Stimulated activated CD4-positive, alpha-beta T cell treated with anti-CD3 and anti-CD28 coated beads, Interleukin-4, amount 100 ng/mL, for 48 hours (primary cell): ENCODE data around the gene SRPRB.

Experiments
- DNase-seq, 2 donors: peaks; one replicate each; pipeline ENCODE4 v3.0.0-alpha.2; 2020; ENCODE audit warnings: low read depth in 2 of 2

The SRPRB gene

DNA sequence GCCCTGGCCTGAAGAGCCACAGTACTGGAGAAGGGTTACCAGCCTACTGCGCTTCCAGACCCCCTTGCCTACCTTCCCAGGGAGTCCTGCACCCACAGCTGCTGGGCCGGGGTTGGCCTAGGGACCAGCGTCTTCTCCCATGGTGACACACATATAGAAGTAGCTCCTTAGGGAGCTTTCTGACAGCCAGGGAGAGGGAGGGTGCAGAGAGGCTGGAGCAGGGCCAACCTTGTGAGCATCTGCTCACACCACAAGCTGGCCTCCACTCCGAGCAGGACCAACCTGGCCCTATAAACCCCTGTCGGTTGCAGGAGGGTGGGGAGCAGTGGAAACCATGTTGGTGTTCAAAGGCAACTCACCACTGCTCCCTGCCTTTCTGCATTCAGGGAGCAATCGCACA lies 35.2 kb downstream of the SRPRB start:
- no peak for DNase-seq

DNA sequence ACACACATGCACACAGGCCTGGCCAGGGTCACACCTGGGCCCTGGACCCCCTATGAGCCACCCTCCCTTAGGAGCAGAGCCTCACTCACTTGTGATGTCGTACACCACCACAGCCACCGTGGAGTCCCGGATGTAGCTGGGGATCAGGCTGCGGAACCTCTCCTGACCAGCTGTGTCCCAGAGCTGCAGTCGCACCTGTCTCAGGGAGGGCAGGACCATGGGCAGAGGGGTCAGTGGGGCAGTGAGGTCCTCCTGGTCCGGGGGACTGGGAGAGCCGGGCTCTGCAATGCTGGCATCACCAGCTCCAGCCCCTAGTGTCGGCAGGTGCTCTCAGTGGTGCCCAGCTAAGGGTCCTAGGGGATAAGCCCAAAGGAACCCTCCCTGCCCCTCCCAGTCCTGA lies 35.6 kb downstream of the SRPRB start:
- DNase-seq, result no peak

DNA sequence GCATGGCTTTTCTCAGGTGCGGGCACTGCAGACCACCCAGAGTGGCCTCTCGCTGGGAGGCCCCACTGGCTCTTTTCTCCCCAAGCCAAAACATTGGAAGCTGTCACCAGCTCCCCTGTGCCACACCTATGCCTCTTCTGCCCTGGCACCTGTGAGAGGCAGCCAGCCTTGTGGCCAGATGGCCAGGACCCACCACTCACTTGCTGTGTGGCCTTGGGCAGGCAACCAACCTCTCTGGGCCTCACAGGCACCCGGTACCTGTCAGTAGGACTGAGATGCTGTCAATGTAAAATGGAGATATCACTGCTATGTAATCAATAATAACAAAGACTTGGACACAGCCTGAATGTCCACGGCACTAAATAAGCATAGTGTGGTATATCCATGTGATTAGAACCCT lies 36.5 kb downstream of the SRPRB start:
- no peak for DNase-seq

DNA sequence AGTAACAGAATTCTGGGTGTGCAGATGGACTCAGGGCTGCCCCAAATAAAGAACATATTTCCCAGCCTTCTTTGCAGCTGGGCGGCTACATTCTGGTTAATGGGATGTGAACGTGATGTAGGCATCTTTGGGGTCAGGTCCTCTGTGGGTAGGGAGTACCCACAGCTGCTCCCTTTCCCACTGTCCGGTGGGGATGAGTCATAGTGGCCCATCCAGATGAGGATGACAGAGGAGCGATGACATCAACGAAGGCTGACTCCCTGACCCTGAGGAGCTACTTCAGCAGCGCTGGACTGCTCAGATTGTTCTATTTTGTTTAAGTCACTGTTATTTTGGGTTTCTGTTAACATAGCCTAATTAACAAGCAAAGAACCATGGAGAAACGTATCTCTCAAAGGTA lies 38.0 kb downstream of the SRPRB start:
- no peak for DNase-seq

DNA sequence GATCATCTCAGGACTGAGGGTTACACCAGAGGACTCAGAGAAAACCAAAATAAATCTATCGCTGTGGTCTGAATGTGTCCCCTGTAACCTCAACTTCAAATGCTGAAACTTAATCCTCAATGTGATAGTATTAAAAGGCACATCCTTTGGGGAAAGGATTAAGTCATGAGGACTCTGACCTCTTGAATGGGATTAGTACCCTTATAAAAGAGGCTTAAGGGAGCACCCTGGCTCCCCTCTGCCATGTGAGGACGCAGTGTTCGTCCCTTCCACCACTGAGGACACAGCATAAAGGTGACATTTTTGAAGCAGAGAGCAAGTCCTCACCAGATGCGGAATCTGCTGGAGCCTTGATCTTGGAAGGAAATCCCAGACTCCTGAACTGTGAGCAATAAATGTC lies 39.5 kb downstream of the SRPRB start:
- DNase-seq, result no peak

DNA sequence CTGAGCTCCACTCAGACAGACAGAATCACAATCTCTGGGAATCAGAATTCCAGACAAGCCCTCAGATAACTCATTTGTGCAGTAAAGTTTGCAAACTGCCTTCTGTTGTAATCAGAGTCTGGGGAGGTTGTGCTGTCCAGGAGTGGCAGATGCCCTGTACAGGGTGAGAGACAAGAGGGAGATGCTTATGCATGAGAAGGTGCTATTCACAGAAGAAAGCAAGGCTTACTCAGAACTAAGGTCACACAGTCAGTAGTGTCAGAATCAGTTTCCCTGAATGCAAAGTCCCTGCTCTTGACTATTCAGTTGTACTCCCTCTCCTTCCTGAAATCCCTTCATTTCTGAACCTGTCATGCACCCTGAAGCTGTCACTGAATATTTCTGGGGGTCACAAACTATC lies 43.7 kb downstream of the SRPRB start:
- DNase-seq, result no peak

DNA sequence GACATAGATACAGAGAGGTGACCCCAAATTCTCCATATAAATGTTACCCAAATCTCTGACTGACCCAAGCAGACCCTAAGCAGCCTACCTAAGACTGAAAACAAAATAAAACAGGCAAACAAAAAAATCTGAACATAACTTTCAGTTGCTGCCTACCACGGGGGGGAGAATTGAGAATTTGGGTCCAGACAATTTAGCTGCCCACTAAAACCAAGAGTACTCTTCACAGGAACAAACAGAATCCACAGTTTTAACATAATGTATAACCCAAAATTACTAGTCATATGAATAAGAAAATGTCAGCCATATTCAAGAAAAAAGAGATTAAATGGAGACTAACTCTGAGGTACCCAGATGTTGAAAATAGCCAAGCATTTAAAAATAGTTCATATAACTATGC lies 44.4 kb downstream of the SRPRB start:
- DNase-seq, result no peak

DNA sequence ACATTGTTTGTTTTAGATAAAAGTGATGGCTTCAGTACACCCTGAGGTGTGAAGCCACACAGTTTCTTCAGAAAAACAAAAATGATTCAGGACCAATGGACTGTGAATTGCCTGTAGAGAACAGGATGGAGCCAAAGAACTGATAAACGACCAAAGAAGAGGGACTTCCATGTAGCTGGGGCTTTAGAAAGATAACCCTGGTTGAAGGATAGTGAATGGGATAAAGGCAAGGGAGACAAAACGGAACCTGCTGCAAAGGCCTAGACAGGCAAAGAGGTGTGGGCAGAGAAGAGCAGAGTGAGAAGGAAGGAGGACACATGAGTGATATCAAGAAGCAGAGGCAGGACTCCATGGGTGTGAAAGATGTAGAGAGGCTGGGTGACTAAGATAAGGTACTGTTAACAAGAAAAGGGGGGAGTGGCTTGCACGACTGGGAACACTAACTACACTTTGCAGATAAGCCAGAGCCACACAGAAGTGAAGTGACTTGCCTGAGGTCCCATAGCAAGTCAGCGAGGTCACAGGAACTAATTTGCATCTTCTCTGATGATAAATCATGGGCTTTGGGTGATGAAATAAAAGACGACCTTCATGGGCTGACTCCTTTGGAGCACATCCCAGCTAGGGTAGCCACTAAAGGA lies 45.8 kb downstream of the SRPRB start:
- peak; percentile 4 for DNase-seq

DNA sequence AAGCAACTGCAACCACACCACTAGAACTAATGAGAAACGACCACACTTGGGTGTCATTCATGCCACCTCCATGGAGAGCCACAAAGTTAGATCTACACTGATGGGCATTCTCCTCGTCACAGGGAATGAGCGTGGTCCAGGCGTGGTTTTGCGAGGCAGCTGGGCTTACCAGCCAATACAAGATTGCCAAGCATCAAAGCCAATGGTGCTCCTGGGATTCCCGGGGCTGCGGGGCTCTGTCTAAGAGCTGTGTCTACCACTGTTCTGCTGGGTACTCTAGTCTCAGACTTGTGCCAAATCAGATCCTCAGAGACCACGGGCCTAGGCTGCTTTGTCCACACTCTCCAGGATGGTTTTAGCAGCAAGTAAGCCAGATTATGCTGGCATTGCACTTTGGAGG lies 46.3 kb downstream of the SRPRB start:
- DNase-seq, result no peak

DNA sequence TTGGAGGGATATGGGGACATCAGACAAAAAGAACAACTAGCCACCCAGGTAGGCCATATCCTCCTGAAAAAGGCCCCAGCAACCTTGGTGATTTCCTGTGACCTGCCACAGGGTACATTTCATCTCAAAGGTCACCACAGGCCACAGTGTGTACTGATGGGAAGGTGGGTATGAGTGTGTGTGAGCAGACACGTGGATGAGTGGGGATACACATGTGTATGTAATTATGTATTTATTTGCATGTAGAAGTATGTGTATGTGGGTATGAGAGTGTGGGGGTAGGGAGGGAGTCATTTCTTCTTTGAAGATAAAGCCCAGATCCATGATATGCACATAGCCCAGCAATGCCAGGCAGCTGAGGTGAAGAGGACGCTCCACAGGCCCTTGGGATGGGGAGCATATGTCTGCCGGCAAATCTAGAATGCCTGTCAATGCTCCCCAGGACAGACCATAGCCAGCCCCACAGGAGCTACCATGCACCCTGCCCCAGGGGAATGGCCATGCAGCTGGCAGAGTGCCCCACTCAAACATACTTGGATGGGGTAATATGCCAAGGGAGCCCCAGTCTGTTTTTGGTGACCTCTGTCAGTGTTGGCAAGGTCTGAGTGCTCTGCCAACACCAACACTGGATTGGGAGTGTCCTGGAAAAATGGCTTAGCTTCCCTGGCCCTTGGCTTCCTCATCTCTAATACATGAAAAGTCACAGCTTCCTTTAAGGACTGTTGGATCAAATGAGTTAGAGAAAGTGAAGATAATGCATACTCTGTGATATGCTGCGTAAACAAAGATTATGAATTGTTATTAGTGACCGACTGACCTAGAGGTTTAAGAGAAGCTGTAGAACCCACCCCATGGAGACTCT lies 47.7 kb downstream of the SRPRB start:
- DNase-seq, result no peak

DNA sequence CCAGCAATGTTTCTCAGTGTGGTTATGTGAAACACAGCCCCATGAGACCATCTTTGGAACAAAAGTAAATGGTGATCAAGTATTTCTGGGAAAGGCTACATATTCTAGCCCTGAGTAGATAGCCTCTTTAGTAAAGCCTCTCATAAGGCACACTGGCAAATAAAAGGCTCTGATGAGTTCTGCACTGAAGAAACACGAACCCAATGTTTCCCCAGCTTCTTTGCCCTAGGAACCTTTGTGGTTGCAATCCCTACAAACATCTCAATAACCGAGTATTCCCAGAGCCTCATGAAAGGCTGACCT lies 48.3 kb downstream of the SRPRB start:
- no peak for DNase-seq

DNA sequence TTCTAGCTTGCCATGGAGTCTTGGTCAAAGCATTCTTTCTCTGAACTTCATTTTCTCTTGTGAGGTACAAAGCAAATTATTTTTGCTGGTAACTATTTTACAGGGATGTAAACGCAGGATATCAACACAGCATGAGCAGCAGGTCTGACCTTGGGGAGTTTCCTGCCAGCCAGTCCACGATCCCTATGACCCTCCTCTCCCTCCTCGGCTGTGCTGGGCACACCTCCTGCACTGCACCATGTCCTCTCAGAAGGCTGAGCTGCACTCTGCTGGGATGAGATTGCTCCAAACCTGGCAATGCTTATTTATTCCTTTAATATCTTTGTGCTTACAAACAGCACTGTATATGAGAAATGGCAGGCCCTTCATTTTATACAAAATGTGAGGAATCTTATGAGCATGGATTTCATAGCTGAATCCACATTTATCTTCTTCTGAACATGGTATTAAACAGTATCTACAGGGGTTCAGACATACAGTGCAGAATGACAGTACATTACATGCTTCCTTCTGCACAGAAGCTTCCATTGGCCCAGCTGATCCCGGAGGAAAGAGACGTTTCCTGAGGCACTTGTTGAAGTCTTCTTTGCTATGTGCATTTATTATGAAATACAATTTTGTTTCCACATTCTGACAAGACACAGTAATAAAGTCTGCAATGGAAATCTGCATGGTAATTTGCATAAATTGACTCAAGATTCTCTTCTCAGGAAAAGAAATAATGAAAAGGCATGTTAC lies 48.8 kb downstream of the SRPRB start:
- DNase-seq, result no peak

DNA sequence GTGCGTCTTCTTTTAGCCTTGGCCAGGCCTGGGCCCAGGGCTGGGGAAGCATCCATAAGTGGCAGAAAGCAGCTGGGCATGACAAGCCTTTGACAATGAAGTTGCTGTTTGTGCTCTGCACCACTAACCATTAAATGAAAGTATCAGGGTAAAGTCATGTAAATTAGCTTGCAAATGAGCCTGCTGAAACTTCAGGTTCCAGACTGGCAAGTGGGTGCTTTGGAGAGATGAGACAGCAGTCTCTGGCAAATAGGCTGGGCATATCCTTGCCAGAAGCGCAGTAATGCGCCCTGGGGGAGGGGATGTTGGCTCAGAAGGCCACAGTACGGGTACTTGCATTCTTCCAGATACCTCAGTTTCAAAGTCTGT lies 49.4 kb downstream of the SRPRB start:
- no peak for DNase-seq

DNA sequence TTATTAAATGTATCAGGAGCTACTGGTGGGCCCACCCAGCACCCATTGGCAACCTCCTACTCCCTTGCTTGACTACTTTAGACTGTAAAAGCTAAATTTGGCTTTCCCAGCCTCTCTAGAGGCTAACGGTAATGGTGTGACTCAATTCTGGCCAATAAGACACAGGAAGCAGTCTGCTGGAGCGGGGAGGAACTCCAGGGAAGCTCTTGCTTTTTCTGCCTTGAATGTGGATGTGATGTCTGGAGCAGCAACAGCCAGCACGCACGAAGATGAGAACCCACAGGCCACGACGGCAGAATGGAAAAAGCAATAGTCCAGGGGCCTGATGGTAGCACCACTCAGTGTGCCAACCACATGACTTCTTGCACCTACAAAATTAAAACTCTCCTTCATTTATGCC lies 50.2 kb downstream of the SRPRB start:
- no peak for DNase-seq

DNA sequence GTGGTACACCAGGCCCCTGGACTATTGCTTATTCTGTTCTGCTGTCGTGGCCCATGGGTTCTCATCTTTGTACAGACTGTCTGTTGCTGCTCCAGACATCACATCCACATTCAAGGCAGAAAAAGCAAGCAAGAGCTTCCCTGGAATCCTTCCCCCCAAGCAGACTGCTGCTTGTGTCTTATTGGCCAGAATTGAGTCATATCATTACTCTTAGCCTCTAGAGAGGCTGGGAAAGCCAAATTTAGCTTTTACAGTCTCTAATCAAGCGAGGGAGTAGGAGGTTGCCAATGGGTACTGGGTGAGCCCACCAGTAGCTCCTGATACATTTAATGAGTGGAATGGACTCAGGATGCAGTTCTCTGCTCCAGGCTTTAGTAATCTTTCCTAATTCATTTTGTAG lies 50.7 kb downstream of the SRPRB start:
- DNase-seq, result no peak

DNA sequence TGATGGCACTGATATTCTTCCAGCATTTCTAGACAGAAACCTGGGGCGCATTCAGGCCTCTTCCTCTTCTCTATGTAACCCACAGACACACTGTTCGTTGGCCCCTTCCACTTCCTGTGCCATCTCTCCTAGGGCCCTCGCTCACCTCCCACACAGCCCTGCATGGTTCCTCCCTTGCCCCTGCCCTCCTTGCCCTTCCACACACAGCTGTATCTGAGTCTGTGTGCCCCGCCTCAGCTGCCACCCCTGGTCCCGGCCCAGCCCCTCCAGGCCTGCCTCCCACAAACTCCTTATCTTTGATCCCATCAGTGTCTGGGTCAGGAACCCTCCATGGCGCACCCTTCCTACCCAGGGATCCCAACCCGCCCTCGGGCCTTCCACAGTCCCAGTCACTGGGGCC lies 52.2 kb downstream of the SRPRB start:
- DNase-seq, result no peak

DNA sequence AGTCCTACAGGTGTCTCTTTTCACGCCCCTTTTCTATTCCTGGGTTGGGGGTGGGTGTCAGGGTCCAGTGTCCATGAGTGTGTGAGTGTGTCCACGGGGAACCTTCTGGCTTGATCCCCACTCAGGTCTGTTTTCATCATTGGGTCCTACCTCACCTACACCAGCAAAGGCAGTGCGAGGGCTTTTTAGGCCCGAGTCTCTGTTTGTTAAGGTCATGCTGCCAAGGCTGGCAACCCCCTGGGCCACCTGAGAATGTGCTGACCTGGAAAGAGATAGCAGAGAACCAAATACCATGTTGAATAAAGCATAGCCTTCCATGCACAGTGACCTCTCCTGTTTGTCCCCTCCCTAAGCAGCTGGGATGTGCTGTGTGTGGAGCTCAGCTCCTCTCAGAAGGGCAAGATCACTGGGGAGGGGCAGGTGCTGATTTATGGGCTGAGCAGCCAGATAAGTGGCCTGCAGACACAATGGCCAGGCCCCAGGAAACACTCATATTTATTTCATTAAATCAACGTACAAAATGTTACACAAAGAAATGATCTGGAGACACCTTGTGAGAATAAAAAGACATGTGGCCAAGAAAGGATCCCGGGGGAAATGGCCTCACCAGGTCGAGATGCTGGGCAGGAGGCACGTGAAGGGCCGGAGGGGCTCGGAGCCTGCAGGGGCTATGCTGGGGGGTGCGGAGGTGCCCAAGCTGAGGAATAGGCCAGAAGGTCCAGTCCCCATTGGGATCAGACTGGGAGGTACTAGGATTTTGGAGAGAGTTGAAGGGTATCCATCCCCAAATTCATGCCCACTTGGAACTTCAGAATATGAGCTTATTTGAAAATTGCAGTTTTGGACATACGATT lies 54.0 kb downstream of the SRPRB start:
- DNase-seq, result no peak

DNA sequence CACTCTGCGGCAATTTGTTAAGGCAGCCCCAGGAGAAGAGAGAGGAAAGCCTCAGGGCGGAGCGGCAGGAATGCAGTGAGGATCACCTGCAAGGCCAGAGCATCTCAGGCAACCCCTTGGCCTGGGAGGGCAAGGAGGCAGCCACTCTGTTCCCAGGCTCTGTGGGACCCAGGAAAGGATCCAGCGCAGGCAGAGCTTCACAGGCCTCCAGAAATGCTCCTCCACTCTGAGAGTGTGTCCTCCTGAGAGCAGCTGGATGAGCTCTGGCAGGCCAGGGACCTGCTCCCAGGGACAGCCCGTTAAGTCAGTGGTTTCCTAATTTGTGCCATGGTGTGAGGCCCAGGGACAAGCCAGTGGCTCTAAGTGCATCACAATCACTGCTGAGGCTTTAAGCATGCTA lies 54.9 kb downstream of the SRPRB start:
- no peak for DNase-seq

DNA sequence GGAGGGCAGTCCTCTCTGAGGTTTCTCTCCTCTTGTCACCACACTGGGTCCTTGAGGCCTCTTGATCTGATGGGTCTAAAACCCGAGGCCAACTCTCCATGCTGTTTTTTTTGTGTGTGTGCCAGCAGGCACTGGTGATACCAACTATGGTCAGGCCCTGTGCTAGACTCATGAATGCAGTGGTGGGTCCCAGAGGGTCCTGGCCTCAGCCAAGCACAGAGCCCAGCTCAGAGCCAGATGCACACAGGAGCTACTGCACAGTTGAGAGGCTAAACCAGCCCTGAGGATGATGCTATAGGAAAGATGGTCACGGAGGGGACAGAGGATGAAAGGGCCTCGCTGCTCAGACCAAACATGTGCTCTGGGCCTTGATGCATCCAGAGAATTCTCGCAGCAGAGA lies 56.5 kb downstream of the SRPRB start:
- no peak for DNase-seq

DNA sequence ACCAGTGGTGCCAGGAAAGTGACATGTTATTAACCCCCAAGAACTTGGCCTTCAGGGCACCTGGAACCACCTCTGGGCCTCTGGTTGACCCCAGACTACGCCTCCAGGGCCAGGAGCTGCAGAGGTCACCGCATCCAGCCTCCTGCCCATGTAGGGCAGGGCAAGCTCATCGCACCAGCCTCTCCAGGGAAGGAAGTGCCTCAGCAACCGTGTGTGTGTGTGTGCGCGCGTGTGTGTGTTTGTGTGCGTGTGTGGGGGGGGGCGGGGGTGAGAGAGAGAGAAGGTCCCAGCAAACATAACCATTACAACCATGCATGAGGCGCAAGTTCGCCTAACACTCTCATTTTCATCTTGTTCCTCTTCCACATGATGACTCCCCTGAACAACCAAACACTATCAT lies 58.3 kb downstream of the SRPRB start:
- no peak for DNase-seq

DNA sequence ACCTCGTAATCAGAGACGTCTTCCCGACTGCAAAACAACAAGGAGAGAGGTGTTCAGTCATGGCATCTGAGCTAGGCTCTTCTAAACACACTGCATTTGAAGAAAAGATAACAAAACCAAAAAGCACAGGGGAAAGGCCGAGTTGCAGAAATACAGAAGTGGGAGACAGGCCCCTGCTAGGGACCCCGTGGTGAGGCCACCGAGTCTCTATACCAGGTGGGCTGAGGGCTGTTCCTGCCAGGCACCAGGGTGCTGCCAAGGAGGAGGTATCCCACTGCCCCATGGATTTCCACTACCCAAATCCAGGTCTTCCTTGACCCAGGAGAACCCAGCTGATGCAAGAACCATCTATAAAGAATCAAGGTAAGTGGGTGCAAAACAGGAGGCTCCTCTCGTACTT lies 59.0 kb downstream of the SRPRB start:
- DNase-seq, result no peak

DNA sequence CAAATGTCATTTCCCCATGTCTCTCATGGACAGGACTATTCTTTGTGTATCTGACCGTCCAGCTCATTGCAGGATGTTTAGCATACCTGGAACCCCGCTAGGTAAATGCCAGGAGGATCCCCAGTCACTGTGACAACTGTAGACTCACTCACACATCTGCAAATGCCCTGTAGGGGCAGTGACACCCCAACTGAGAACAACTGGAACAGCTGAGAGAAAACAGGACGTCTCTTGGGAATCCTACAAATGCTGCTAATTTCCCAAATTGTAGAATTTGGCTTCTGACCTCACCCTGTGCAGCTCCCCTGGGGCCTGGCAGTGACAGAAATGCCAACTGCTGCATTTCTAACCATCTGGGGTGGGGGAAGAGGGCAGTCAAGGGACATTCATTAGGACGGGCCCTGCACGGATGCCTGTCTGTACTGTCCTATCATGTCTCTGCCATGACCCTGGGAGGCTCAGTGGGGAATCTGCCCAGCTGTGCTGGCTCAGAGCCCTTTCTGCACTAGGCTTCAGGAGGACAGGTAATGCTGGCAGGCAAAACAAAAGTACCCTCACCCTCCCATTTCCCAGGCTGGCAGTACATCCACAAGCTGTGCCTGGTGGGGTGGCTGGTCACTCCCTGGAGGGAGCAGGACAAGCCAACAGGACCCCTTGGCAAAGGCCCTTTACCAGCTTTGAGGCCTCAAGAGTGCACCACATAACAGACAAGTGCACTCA lies 59.7 kb downstream of the SRPRB start:
- DNase-seq, result no peak
